PFSK-1 (cell line): ENCODE data around the gene ARHGEF39.

Source experiments
- FOXP2 ChIP-seq: optimal IDR thresholded peaks from 2 replicates; pipeline ENCODE3; 2011; ENCODE audit warnings: borderline replicate concordance, control low read depth, inconsistent platforms; ENCODE audit not compliant: insufficient read depth; ENCODE audit errors: extremely low read length, extremely low read depth
- POLR2AphosphoS5 ChIP-seq: IDR thresholded peaks from 2 replicates; pipeline ENCODE4 v1.6.1; 2012; ENCODE audit warnings: low read depth, mild to moderate bottlenecking, control low read depth, low read length, moderate library complexity
- REST ChIP-seq, 2 experiments: IDR thresholded peaks; 2 replicates each; pipeline versions ENCODE4 v1.6.1 to v1.8.0; 2011 to 2012; ENCODE audit warnings: low read depth in 2 of 2, low read length in 2 of 2, control low read depth in 1 of 2, inconsistent platforms in 1 of 2, mild to moderate bottlenecking in 1 of 2, moderate library complexity in 1 of 2; ENCODE audit not compliant: insufficient read depth in 1 of 2
- SIN3A ChIP-seq: IDR thresholded peaks from 2 replicates; pipeline ENCODE4 v1.6.1; 2012; ENCODE audit warnings: mild to moderate bottlenecking, low read length, moderate library complexity, borderline replicate concordance; ENCODE audit not compliant: insufficient read depth
- TAF1 ChIP-seq: IDR thresholded peaks from 2 replicates; pipeline ENCODE4 v1.6.1; 2012; ENCODE audit warnings: low read length, control low read depth, borderline replicate concordance; ENCODE audit not compliant: insufficient read depth

ARHGEF39 gene

GRCh38 chr9:35646533-35647265, 18.3 kb downstream of the ARHGEF39 start:
- TF ChIP-seq POLR2AphosphoS5 (peak; percentile 50; the same call in 1 of the 2 replicates), SIN3A (no peak), FOXP2 (peak; percentile 63), REST (IDR thresholded peaks at IDR 0.05; ENCODE audit: insufficient read depth in 1 of 2, low read depth in 2 of 2, low read length in 2 of 2) (no peak), TAF1 (0 out of 2 replicates have a peak, but pooled peaks have one; percentile 38)

GRCh38 chr9:35646153-35646532, 18.9 kb downstream of the ARHGEF39 start:
- TF ChIP-seq SIN3A (no peak), REST (IDR thresholded peaks at IDR 0.05; ENCODE audit: insufficient read depth in 1 of 2, low read depth in 2 of 2, low read length in 2 of 2) (no peak), POLR2AphosphoS5 (no peak), FOXP2 (no peak), TAF1 (no peak)

GRCh38 chr9:35643046-35643445, 21.9 kb downstream of the ARHGEF39 start:
- TF ChIP-seq REST (IDR thresholded peaks at IDR 0.05; ENCODE audit: insufficient read depth in 1 of 2, low read depth in 2 of 2, low read length in 2 of 2), result no peak
- TF ChIP-seq POLR2AphosphoS5, result no peak
- TF ChIP-seq FOXP2, result no peak
- no peak for TF ChIP-seq SIN3A
- no peak for TF ChIP-seq TAF1

GRCh38 chr9:35639631-35640030, 25.4 kb downstream of the ARHGEF39 start:
- TF ChIP-seq POLR2AphosphoS5 (no peak), FOXP2 (no peak), TAF1 (no peak), SIN3A (no peak), REST (IDR thresholded peaks at IDR 0.05; ENCODE audit: insufficient read depth in 1 of 2, low read depth in 2 of 2, low read length in 2 of 2) (no peak)
